OCI-LY7 (cell line): Measurements from ENCODE around the gene NME7.

Experiments
- CTCF ChIP-seq: fragments of 200-600 bp; sonication (generic); conservative IDR thresholded peaks from 2 replicates; pipeline ENCODE4 v1.5.1; 2014; ENCODE audit warnings: mild to moderate bottlenecking, antibody characterized with exemption, low read length, moderate library complexity, mixed read lengths
- EZH2phosphoT487 ChIP-seq: fragments of 200-600 bp; sonication (generic); IDR thresholded peaks from 2 replicates; pipeline ENCODE4 v1.6.1; 2018; ENCODE audit warnings: low read depth, borderline replicate concordance, mild to moderate bottlenecking, mixed run types, antibody characterized with exemption, low read length, moderate library complexity, mixed read lengths

- no peak for TF ChIP-seq CTCF
- TF ChIP-seq EZH2phosphoT487: no peak
Observed at GRCh38 chr1:169124459-169124858, 243.1 kb downstream of the NME7 start.
